ENCODE measurements around the gene ZRANB1. TPM values are rescaled to one million over a fixed set of nuclear protein-coding genes. Genes with fewer than 3 reads are reported as not detected.

The ZRANB1 gene
- total RNA-seq, 1 donor from 2014 or later, result 15.0 TPM

GRCh38 chr10:124902462-124902861 lies 39.5 kb upstream of the ZRANB1 start:
- H3K27me3 ChIP-seq (ENCODE audit: control insufficient read depth, insufficient read depth, low read length), result no peaks in the 10 kb centered on the region
- TF ChIP-seq, protein P1, sequence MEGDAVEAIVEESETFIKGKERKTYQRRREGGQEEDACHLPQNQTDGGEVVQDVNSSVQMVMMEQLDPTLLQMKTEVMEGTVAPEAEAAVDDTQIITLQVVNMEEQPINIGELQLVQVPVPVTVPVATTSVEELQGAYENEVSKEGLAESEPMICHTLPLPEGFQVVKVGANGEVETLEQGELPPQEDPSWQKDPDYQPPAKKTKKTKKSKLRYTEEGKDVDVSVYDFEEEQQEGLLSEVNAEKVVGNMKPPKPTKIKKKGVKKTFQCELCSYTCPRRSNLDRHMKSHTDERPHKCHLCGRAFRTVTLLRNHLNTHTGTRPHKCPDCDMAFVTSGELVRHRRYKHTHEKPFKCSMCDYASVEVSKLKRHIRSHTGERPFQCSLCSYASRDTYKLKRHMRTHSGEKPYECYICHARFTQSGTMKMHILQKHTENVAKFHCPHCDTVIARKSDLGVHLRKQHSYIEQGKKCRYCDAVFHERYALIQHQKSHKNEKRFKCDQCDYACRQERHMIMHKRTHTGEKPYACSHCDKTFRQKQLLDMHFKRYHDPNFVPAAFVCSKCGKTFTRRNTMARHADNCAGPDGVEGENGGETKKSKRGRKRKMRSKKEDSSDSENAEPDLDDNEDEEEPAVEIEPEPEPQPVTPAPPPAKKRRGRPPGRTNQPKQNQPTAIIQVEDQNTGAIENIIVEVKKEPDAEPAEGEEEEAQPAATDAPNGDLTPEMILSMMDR (IDR thresholded peaks at IDR 0.05; ENCODE audit: insufficient read depth, low read length, poor library complexity, severe bottlenecking), result no peak

DNA sequence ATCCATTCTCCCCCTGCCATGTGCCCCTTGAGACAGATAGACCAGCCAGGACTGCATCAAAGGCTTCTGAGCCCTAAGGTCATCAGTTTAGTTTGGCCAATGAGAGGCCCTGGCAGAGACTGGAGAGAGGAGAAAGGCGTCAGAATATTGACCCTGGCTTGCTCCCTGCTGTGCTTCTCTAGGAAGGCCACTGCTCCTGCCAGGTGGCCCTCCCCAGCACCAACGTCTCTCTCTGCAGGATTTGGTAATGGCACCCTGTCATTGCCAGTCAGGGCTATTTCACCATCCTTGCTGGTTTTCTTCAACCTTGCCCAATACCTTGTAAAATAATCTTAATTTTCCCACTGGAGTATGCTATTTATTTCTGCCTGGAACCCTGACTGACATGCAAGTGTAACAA lies 38.8 kb upstream of the ZRANB1 start:
- H3K4me3 ChIP-seq (ENCODE audit: low read depth, low read length), result no peak overlapping the region
- TF ChIP-seq, protein P1 (IDR thresholded peaks at IDR 0.05; ENCODE audit: insufficient read depth, low read length, poor library complexity, severe bottlenecking), result no peak
- H3K36me3 ChIP-seq (ENCODE audit: control insufficient read depth, insufficient read depth, low read length), result no peaks in the 10 kb centered on the region
- no peak for DNase-seq (ENCODE audit: low read depth)
- H3K27me3 ChIP-seq (ENCODE audit: control insufficient read depth, insufficient read depth, low read length), result no peaks in the 10 kb centered on the region

More at GRCh38 chr10:124902462-124902861, 39.5 kb upstream of the ZRANB1 start:
- no peaks in the 10 kb centered on the region for H3K36me3 ChIP-seq (ENCODE audit: control insufficient read depth, insufficient read depth, low read length)
- H3K4me3 ChIP-seq (ENCODE audit: low read depth, low read length), result no peak overlapping the region
- no peak for DNase-seq (ENCODE audit: low read depth)

DNA sequence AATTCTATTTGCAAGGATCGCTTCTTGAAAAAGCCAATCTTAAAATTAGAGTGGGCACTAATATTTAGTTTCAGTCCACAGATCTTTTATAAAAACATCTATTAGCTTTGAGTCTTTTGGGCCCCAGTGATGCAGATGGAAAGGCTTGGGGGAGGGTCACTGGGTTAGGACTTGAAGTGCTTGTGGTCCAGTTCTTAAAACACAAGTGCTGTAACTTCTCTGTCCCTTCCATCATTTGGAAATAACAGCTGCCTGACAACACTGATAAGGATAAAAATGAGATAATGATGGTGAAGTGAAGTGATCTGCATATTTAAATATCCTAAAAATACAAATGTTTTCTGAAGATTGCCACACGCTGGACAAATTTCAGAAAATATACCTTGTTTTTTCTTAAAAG lies 37.1 kb upstream of the ZRANB1 start:
- Histone ChIP-seq H3K36me3 (ENCODE audit: control insufficient read depth, insufficient read depth, low read length) (no peaks in the 10 kb centered on the region), H3K27me3 (ENCODE audit: control insufficient read depth, insufficient read depth, low read length) (no peaks in the 10 kb centered on the region), H3K4me3 (ENCODE audit: low read depth, low read length) (no peak overlapping the region)
- TF ChIP-seq, protein P1 (IDR thresholded peaks at IDR 0.05; ENCODE audit: insufficient read depth, low read length, poor library complexity, severe bottlenecking), result no peak
- DNase-seq (ENCODE audit: low read depth), result no peak

- DNase-seq (ENCODE audit: low read depth), result no peak
- TF ChIP-seq, protein P1 (IDR thresholded peaks at IDR 0.05; ENCODE audit: insufficient read depth, low read length, poor library complexity, severe bottlenecking), result no peak
- no peaks in the 10 kb centered on the region for H3K36me3 ChIP-seq (ENCODE audit: control insufficient read depth, insufficient read depth, low read length)
These were observed 35.3 kb upstream of the ZRANB1 start for GRCh38 chr10:124906551-124907001.

GRCh38 chr10:124909563-124909962 lies 32.4 kb upstream of the ZRANB1 start:
- H3K27me3 ChIP-seq (ENCODE audit: control insufficient read depth, insufficient read depth, low read length), result no peaks in the 10 kb centered on the region
- TF ChIP-seq, protein P1 (IDR thresholded peaks at IDR 0.05; ENCODE audit: insufficient read depth, low read length, poor library complexity, severe bottlenecking), result no peak
- H3K4me3 ChIP-seq (ENCODE audit: low read depth, low read length), result no peak overlapping the region
- H3K36me3 ChIP-seq (ENCODE audit: control insufficient read depth, insufficient read depth, low read length), result no peaks in the 10 kb centered on the region
- no peak for DNase-seq (ENCODE audit: low read depth)

More at GRCh38 chr10:124906551-124907001, 35.3 kb upstream of the ZRANB1 start:
- H3K4me3 ChIP-seq (ENCODE audit: low read depth, low read length), result no peak overlapping the region
- H3K27me3 ChIP-seq (ENCODE audit: control insufficient read depth, insufficient read depth, low read length), result no peaks in the 10 kb centered on the region
